H9 (cell line): Measurements from ENCODE around the gene BEST2. TPM values are rescaled to one million over a fixed set of nuclear protein-coding genes. Genes with fewer than 3 reads are reported as not detected.

Source experiments
- DNase-seq: peaks from one replicate; pipeline ENCODE4 v3.0.0-alpha.2; 2017
- H2AFZ ChIP-seq: one replicate; pipeline ENCODE4 v1.6.1; 2013; ENCODE audit warnings: mild to moderate bottlenecking, low read length, control low read depth, moderate library complexity
- H2AK5ac ChIP-seq: 2 replicates; pipeline ENCODE4 v1.6.1; 2013; ENCODE audit warnings: low read length, control low read depth, mixed read lengths; ENCODE audit not compliant: insufficient read length
- H2BK120ac ChIP-seq: one replicate; pipeline ENCODE4 v1.6.1; 2013; ENCODE audit warnings: low read depth, mild to moderate bottlenecking, low read length, control low read depth, inconsistent platforms; ENCODE audit not compliant: poor library complexity, severe bottlenecking
- H2BK12ac ChIP-seq: 2 replicates; pipeline ENCODE4 v1.6.1; 2013; ENCODE audit warnings: low read length, control low read depth, mixed read lengths, low read depth; ENCODE audit not compliant: insufficient read length
- H2BK15ac ChIP-seq: 2 replicates; pipeline ENCODE4 v1.6.1; 2013; ENCODE audit warnings: low read depth, low read length, control low read depth
- H2BK20ac ChIP-seq: one replicate; pipeline ENCODE4 v1.6.1; 2013; ENCODE audit warnings: low read depth, mild to moderate bottlenecking, low read length, control low read depth, inconsistent platforms; ENCODE audit not compliant: poor library complexity, severe bottlenecking
- H2BK5ac ChIP-seq: 2 replicates; pipeline ENCODE4 v1.6.1; 2013; ENCODE audit warnings: low read length, control low read depth, mixed read lengths; ENCODE audit not compliant: insufficient read length
- H3K14ac ChIP-seq: 2 replicates; pipeline ENCODE4 v1.6.1; 2013; ENCODE audit warnings: low read length, control low read depth; ENCODE audit not compliant: insufficient read depth
- H3K18ac ChIP-seq: 2 replicates; pipeline ENCODE4 v1.6.1; 2013; ENCODE audit warnings: low read depth, mild to moderate bottlenecking, mixed read lengths, low read length, control low read depth; ENCODE audit not compliant: insufficient read length
- H3K23ac ChIP-seq: 2 replicates; pipeline ENCODE4 v1.6.1; 2013; ENCODE audit warnings: low read length, control low read depth, mixed read lengths, low read depth; ENCODE audit not compliant: insufficient read length
- H3K23me2 ChIP-seq: 2 replicates; pipeline ENCODE4 v1.6.1; 2013; ENCODE audit warnings: low read depth, mild to moderate bottlenecking, mixed read lengths, low read length, control low read depth; ENCODE audit not compliant: insufficient read length, poor library complexity, severe bottlenecking
- H3K27ac ChIP-seq: 2 replicates; pipeline ENCODE4 v1.5.1; 2013; ENCODE audit warnings: low read length, control low read depth, mixed read lengths, low read depth; ENCODE audit not compliant: insufficient read length
- H3K27me3 ChIP-seq: 2 replicates; pipeline ENCODE4 v1.6.1; 2013; ENCODE audit warnings: low read length, control low read depth, inconsistent platforms; ENCODE audit not compliant: insufficient read depth
- H3K4ac ChIP-seq: 2 replicates; pipeline ENCODE4 v1.6.1; 2013; ENCODE audit warnings: low read depth, mild to moderate bottlenecking, control low read depth, inconsistent platforms, low read length, moderate library complexity
- H3K4me1 ChIP-seq: 2 replicates; pipeline ENCODE4 v1.6.1; 2013; ENCODE audit warnings: low read length, control low read depth, inconsistent platforms; ENCODE audit not compliant: insufficient read depth
- H3K4me2 ChIP-seq: 2 replicates; pipeline ENCODE4 v1.6.1; 2013; ENCODE audit warnings: low read length, control low read depth, mixed read lengths; ENCODE audit not compliant: insufficient read length, insufficient read depth
- H3K56ac ChIP-seq: 2 replicates; pipeline ENCODE4 v1.6.1; 2013; ENCODE audit warnings: low read depth, mild to moderate bottlenecking, mixed read lengths, low read length, control low read depth; ENCODE audit not compliant: insufficient read length
- H3K79me1 ChIP-seq: 2 replicates; pipeline ENCODE4 v1.6.1; 2013; ENCODE audit warnings: low read depth, mild to moderate bottlenecking, moderate library complexity, low read length, control low read depth, inconsistent platforms; ENCODE audit not compliant: insufficient read depth, poor library complexity, severe bottlenecking
- H3K79me2 ChIP-seq: 2 replicates; pipeline ENCODE4 v1.6.1; 2013; ENCODE audit warnings: low read length, control low read depth, inconsistent platforms; ENCODE audit not compliant: insufficient read depth
- H3K9ac ChIP-seq: 2 replicates; pipeline ENCODE4 v1.6.1; 2013; ENCODE audit warnings: low read length, control low read depth, mixed read lengths; ENCODE audit not compliant: insufficient read length; ENCODE audit errors: extremely low read depth
- H3K9me3 ChIP-seq: one replicate; pipeline ENCODE4 v1.6.1; 2013; ENCODE audit warnings: low read depth, low read length, inconsistent platforms; ENCODE audit not compliant: control insufficient read depth
- H3T11ph ChIP-seq: one replicate; pipeline ENCODE4 v1.6.1; 2013; ENCODE audit warnings: mild to moderate bottlenecking, low read length, control low read depth, inconsistent platforms
- H4K20me1 ChIP-seq: one replicate; pipeline ENCODE4 v1.6.1; 2013; ENCODE audit not compliant: control insufficient read depth, insufficient read length, insufficient read depth
- H4K5ac ChIP-seq: 2 replicates; pipeline ENCODE4 v1.6.1; 2013; ENCODE audit warnings: low read depth, mild to moderate bottlenecking, mixed read lengths, low read length, control low read depth; ENCODE audit not compliant: insufficient read length
- H4K8ac ChIP-seq: replicated peaks from 2 replicates; pipeline ENCODE4 v1.6.1; 2013; ENCODE audit warnings: low read length, control low read depth, mixed read lengths, low read depth; ENCODE audit not compliant: insufficient read length
- H4K91ac ChIP-seq: 2 replicates; pipeline ENCODE4 v1.6.1; 2013; ENCODE audit warnings: low read depth, mild to moderate bottlenecking, moderate library complexity, mixed read lengths, low read length, control low read depth; ENCODE audit not compliant: insufficient read length
- H3K27ac Mint-ChIP-seq, 3 experiments: 2 replicates in 2 of 3; 3 replicates in 1 of 3; pipeline ENCODE4 v1.8.0; 2020 to 2021; ENCODE audit warnings: mixed read lengths in 3 of 3, mild to moderate bottlenecking in 1 of 3, moderate library complexity in 1 of 3
- H3K27me3 Mint-ChIP-seq: 2 replicates; pipeline ENCODE4 v1.8.0; 2021; ENCODE audit warnings: low read depth, mild to moderate bottlenecking, moderate library complexity, mixed read lengths
- H3K36me3 Mint-ChIP-seq, 3 experiments: 2 replicates in 2 of 3; 3 replicates in 1 of 3; pipeline ENCODE4 v1.8.0; 2020 to 2021; ENCODE audit warnings: low read depth in 3 of 3, mixed read lengths in 3 of 3; ENCODE audit not compliant: insufficient read depth in 1 of 3
- H3K4me1 Mint-ChIP-seq, 2 experiments: 2 replicates each; pipeline ENCODE4 v1.8.0; 2020; ENCODE audit warnings: mixed read lengths in 2 of 2
- H3K4me3 Mint-ChIP-seq, 2 experiments: 2 replicates in 1 of 2; 3 replicates in 1 of 2; pipeline ENCODE4 v1.8.0; 2020 to 2021; ENCODE audit warnings: mild to moderate bottlenecking in 2 of 2, mixed read lengths in 2 of 2, moderate library complexity in 1 of 2
- H3K9me3 Mint-ChIP-seq, 2 experiments: 2 replicates in 1 of 2; 3 replicates in 1 of 2; pipeline ENCODE4 v1.8.0; 2020; ENCODE audit warnings: mild to moderate bottlenecking in 2 of 2, mixed read lengths in 2 of 2, moderate library complexity in 1 of 2
- WGBS: extraction: QIAGEN DNeasy Blood & Tissue Kit; methylation state at CpG from one replicate; pipeline ENCODE4 v1.1.7; 2013; ENCODE audit warnings: missing lambda C conversion rate, low lambda C conversion rate, mixed read lengths; ENCODE audit not compliant: insufficient read length; ENCODE audit errors: extremely low coverage; 5-methylcytosine and 5-hydroxymethylcytosine counted together
- total RNA-seq: library from RNA; stranded (reverse); gene quantifications from 2 replicates; pipeline ENCODE4 v1.2.1, GENCODE V29; 2021
- TF ChIP-seq, protein P1 (sequence below): fragments of 200-600 bp; sonication (generic); conservative IDR thresholded peaks from 3 replicates; pipeline ENCODE4 v1.8.0; 2021; ENCODE audit warnings: antibody characterized with exemption, mild to moderate bottlenecking

The BEST2 gene
- total RNA-seq, 1 experiment from 2014 or later, result 1.6 TPM

DNA sequence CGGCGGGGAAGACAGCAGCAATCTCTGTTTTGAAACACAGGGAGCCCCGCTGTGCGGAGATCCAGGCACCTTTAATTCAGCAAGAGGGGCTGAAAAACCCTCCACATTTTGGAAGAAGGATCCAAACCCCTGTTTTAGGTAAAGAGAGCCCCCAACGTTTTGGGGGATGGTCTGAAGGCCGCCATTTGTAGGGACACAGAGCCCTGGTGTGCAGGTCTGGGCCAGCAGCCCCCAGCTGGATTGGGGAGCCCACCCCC, 27.2 kb downstream of the BEST2 start:
- WGBS, result no CpG with 5 or more reads among the region's 6 CpGs
- no peaks in the 10 kb centered on the region for H3K79me1 ChIP-seq
- H3T11ph ChIP-seq, result no peak overlapping the region
- no peaks in the 10 kb centered on the region; the same call in 1 of the 2 replicates for H3K27me3 Mint-ChIP-seq
- TF ChIP-seq, protein P1, sequence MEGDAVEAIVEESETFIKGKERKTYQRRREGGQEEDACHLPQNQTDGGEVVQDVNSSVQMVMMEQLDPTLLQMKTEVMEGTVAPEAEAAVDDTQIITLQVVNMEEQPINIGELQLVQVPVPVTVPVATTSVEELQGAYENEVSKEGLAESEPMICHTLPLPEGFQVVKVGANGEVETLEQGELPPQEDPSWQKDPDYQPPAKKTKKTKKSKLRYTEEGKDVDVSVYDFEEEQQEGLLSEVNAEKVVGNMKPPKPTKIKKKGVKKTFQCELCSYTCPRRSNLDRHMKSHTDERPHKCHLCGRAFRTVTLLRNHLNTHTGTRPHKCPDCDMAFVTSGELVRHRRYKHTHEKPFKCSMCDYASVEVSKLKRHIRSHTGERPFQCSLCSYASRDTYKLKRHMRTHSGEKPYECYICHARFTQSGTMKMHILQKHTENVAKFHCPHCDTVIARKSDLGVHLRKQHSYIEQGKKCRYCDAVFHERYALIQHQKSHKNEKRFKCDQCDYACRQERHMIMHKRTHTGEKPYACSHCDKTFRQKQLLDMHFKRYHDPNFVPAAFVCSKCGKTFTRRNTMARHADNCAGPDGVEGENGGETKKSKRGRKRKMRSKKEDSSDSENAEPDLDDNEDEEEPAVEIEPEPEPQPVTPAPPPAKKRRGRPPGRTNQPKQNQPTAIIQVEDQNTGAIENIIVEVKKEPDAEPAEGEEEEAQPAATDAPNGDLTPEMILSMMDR, result no peak
- H2BK120ac ChIP-seq, result no peak overlapping the region
- H2BK12ac ChIP-seq, result no peak overlapping the region
- peaks cover 4% of the 10 kb centered on the region for H3K4me1 ChIP-seq
- peak overlapping the region; percentile 69 to 85 for H3K4me3 Mint-ChIP-seq
- no peak overlapping the region for H4K8ac ChIP-seq
- H2BK20ac ChIP-seq, result no peak overlapping the region
- H3K9me3 Mint-ChIP-seq, result no peaks in the 10 kb centered on the region
- H3K18ac ChIP-seq, result no peak overlapping the region
- H2BK5ac ChIP-seq, result no peak overlapping the region
- H3K4ac ChIP-seq, result no peak overlapping the region
- no peak overlapping the region for H3K14ac ChIP-seq
- no peak overlapping the region for H4K91ac ChIP-seq
- H2AFZ ChIP-seq, result no peak overlapping the region
- H3K27ac ChIP-seq, result no peak overlapping the region
- no peaks in the 10 kb centered on the region for H3K79me2 ChIP-seq
- H2AK5ac ChIP-seq, result no peak overlapping the region
- H4K20me1 ChIP-seq, result no peaks in the 10 kb centered on the region
- peak overlapping the region; percentile 78 for H3K4me2 ChIP-seq
- peaks cover 5 to 8% (median 6%) of the 10 kb centered on the region in 3 experiments; a peak in 5 of 7 replicates for H3K36me3 Mint-ChIP-seq
- no peak for DNase-seq
- no peak overlapping the region for H2BK15ac ChIP-seq
- no peak overlapping the region for H4K5ac ChIP-seq
- H3K23ac ChIP-seq, result no peak overlapping the region
- H3K9ac ChIP-seq, result peak overlapping the region; percentile 5
- no peaks in the 10 kb centered on the region for H3K27me3 ChIP-seq
- peaks cover 28 to 29% of the 10 kb centered on the region in 2 experiments for H3K4me1 Mint-ChIP-seq
- no peak overlapping the region for H3K56ac ChIP-seq
- H3K9me3 ChIP-seq, result no peaks in the 10 kb centered on the region
- H3K27ac Mint-ChIP-seq, result peak overlapping the region in 2 of 3 experiments; percentile 59 to 91; a peak in 2 of 7 replicates
- H3K23me2 ChIP-seq, result peaks cover 25% of the 10 kb centered on the region
